GM12864 (cell line): ENCODE measurements around the gene MLST8.

Experiments used
- DNase-seq: peaks from one replicate; pipeline ENCODE4 v3.0.0-alpha.2; 2011; ENCODE audit warnings: low read depth
- H3K4me3 ChIP-seq: 2 replicates; pipeline ENCODE4 v1.5.1; 2011; ENCODE audit warnings: mild to moderate bottlenecking, low read depth, low read length, control low read depth
- CTCF ChIP-seq: IDR thresholded peaks from 2 replicates; pipeline ENCODE4 v1.5.1; 2011; ENCODE audit warnings: low read depth, mild to moderate bottlenecking, moderate library complexity, low read length, control low read depth, inconsistent platforms; ENCODE audit errors: missing control alignments

MLST8 gene

GRCh38 chr16:2207872-2208271, 2.6 kb downstream of the MLST8 start:
- H3K4me3 ChIP-seq: no peak overlapping the region
- TF ChIP-seq CTCF: no peak
- no peak for DNase-seq

- H3K4me3 ChIP-seq: no peak overlapping the region
- TF ChIP-seq CTCF: no peak
- no peak for DNase-seq
These were observed 3.1 kb downstream of the MLST8 start for GRCh38 chr16:2208308-2208707.

- TF ChIP-seq CTCF: no peak
- DNase-seq: no peak
- H3K4me3 ChIP-seq: no peak overlapping the region
These were observed 3.5 kb downstream of the MLST8 start for GRCh38 chr16:2208772-2209171.

GRCh38 chr16:2209258-2210008, 4.2 kb downstream of the MLST8 start:
- no peak for DNase-seq
- TF ChIP-seq CTCF: no peak
- H3K4me3 ChIP-seq: no peak overlapping the region

GRCh38 chr16:2210009-2210332, 4.7 kb downstream of the MLST8 start:
- DNase-seq: no peak
- H3K4me3 ChIP-seq: no peak overlapping the region
- no peak for TF ChIP-seq CTCF

GRCh38 chr16:2210386-2211365, 5.4 kb downstream of the MLST8 start, which contains the start of gene BRICD5:
Gene BRICD5, minus strand, starts transcription at chr16:2210863. Its CDS starts 30 bp downstream, at chr16:2210833.
- no peak for TF ChIP-seq CTCF
- no peak for DNase-seq
- no peak within 1 kb of the TSS for H3K4me3 ChIP-seq

GRCh38 chr16:2211923-2212347, 6.7 kb downstream of the MLST8 start:
- no peak overlapping the region for H3K4me3 ChIP-seq
- DNase-seq: no peak
- TF ChIP-seq CTCF: no peak
